ENCODE results near the gene GPC5. TPM values are rescaled to one million over a fixed set of nuclear protein-coding genes. Genes with fewer than 3 reads are reported as not detected.

GPC5 gene
- total and polyA plus RNA-seq, 2 of the 8 experiments (the other 6 are each of a cell fraction or from before 2014, with no cell fraction given): 0.20 to 0.39 TPM

GRCh38 chr13:91348906-91349435 is 49.5 kb upstream of the GPC5 start (continued):
- peak in 1 of 2 experiments; percentile 33; a peak in 1 of 4 replicates for TF ChIP-seq RAD21 (IDR thresholded peaks at IDR 0.05 in 1 of 2, conservative IDR thresholded peaks at IDR 0.05 in 1 of 2; ENCODE audit: low read depth in 2 of 2, low read length in 2 of 2)

Measured in H1 (cell line).